Measurements from ENCODE around the gene CERK. TPM values are rescaled to one million over a fixed set of nuclear protein-coding genes. Genes with fewer than 3 reads are reported as not detected.
A peak's percentile ranks its signal among the peaks of the same experiment; 100 is the strongest.
"Not testable (repeated sequence)": the region's sequence is repeated elsewhere in the genome, so short reads cannot be mapped to it uniquely, and the experiment has no call there.

CERK gene
- polyA plus RNA-seq, 6 donors from 2014 or later, result 7.6 to 31.2 (median 19.2) TPM

GRCh38 chr22:46741974-46742519 is 4.0 kb upstream of the CERK start:
- Mint-ChIP-seq H3K27me3 (peaks cover 0 to 5% (median 0%) of the 10 kb centered on the region in 3 donors), H3K36me3 (no peaks in the 10 kb centered on the region), H3K9me3 (peaks cover 0 to 4% (median 0%) of the 10 kb centered on the region in 7 donors), H3K4me3 (peak overlapping the region in 1 of 8 donors; percentile 75), H3K4me1 (peaks cover 7 to 16% (median 12%) of the 10 kb centered on the region in 3 donors), H3K27ac (no peak overlapping the region)
- no peak for DNase-seq
- no peak for ATAC-seq (ENCODE audit: low read depth in 2 of 2)

GRCh38 chr22:46740910-46741780 is 3.1 kb upstream of the CERK start:
- no peak for DNase-seq
- no peak for ATAC-seq (ENCODE audit: low read depth in 2 of 2)
- Mint-ChIP-seq H3K36me3 (no peaks in the 10 kb centered on the region), H3K4me1 (peaks cover 16 to 21% (median 20%) of the 10 kb centered on the region in 3 donors), H3K27ac (peak overlapping the region in 2 of 6 donors; percentile 32 to 84), H3K4me3 (peak overlapping the region in 1 of 8 donors; percentile 75), H3K9me3 (peaks cover 0 to 4% (median 0%) of the 10 kb centered on the region in 7 donors), H3K27me3 (peaks cover 0 to 5% (median 0%) of the 10 kb centered on the region in 3 donors)

GRCh38 chr22:46739094-46739870 is 1.2 kb upstream of the CERK start:
- H3K4me1 Mint-ChIP-seq, result peaks cover 29 to 36% (median 35%) of the 10 kb centered on the region in 3 donors
- no peaks in the 10 kb centered on the region for H3K36me3 Mint-ChIP-seq
- H3K27ac Mint-ChIP-seq, result peak overlapping the region in 2 of 6 donors; percentile 38 to 79
- H3K9me3 Mint-ChIP-seq, result peaks cover 0 to 4% (median 0%) of the 10 kb centered on the region in 7 donors
- ATAC-seq (ENCODE audit: low read depth in 2 of 2) (peak in 1 of 2 donors; percentile 60), DNase-seq (peak; percentile 74)
- H3K27me3 Mint-ChIP-seq, result peaks cover 0 to 5% (median 0%) of the 10 kb centered on the region in 3 donors
- H3K4me3 Mint-ChIP-seq, result peak overlapping the region; percentile 76 to 93 (median 88)

- H3K9me3 Mint-ChIP-seq, result peaks cover 0 to 4% (median 0%) of the 10 kb centered on the region in 7 donors
- H3K4me3 Mint-ChIP-seq, result peak overlapping the region; percentile 76 to 93 (median 88)
- no peaks in the 10 kb centered on the region for H3K36me3 Mint-ChIP-seq
- H3K27ac Mint-ChIP-seq, result peak overlapping the region in 2 of 6 donors; percentile 79 to 86
- no peak for DNase-seq
- H3K27me3 Mint-ChIP-seq, result peaks cover 0 to 5% (median 0%) of the 10 kb centered on the region in 3 donors
- ATAC-seq (ENCODE audit: low read depth in 2 of 2), result no peak
- peaks cover 33 to 39% (median 36%) of the 10 kb centered on the region in 3 donors for H3K4me1 Mint-ChIP-seq
Measured at GRCh38 chr22:46738647-46739093, 618 bp upstream of the CERK start.

- H3K4me1 Mint-ChIP-seq, result peaks cover 33 to 39% (median 36%) of the 10 kb centered on the region in 3 donors
Measured at GRCh38 chr22:46737105-46737975, 712 bp downstream of the CERK start.

GRCh38 chr22:46736705-46737104 is 1.3 kb downstream of the CERK start:
- H3K27ac Mint-ChIP-seq, result peak overlapping the region in 4 of 6 donors; percentile 81 to 99 (median 94)
- DNase-seq (no peak), ATAC-seq (ENCODE audit: low read depth in 2 of 2) (no peak)
- peaks cover 0 to 5% (median 0%) of the 10 kb centered on the region in 3 donors for H3K27me3 Mint-ChIP-seq
- H3K9me3 Mint-ChIP-seq, result no peaks in the 10 kb centered on the region
- H3K36me3 Mint-ChIP-seq, result peaks cover 0 to 2% of the 10 kb centered on the region in 2 donors
- H3K4me3 Mint-ChIP-seq, result peak overlapping the region; percentile 82 to 100 (median 96)
- peaks cover 34 to 40% (median 40%) of the 10 kb centered on the region in 3 donors for H3K4me1 Mint-ChIP-seq

More at GRCh38 chr22:46737105-46737975, 712 bp downstream of the CERK start:
- Mint-ChIP-seq H3K36me3 (no peaks in the 10 kb centered on the region), H3K27ac (peak overlapping the region; percentile 92 to 99 (median 98)), H3K9me3 (no peaks in the 10 kb centered on the region), H3K27me3 (peaks cover 0 to 5% (median 0%) of the 10 kb centered on the region in 3 donors), H3K4me3 (peak overlapping the region; percentile 82 to 100 (median 96))
- peak; percentile 23 to 38 for ATAC-seq (ENCODE audit: low read depth in 2 of 2)
- peak; percentile 59 for DNase-seq

GRCh38 chr22:46735747-46736608 is 2.1 kb downstream of the CERK start:
- peak overlapping the region; percentile 82 to 100 (median 96) for H3K4me3 Mint-ChIP-seq
- H3K27ac Mint-ChIP-seq, result peak overlapping the region in 5 of 6 donors; percentile 92 to 98 (median 97)
- H3K4me1 Mint-ChIP-seq, result peaks cover 39 to 47% (median 43%) of the 10 kb centered on the region in 3 donors
- H3K9me3 Mint-ChIP-seq, result no peaks in the 10 kb centered on the region
- ATAC-seq (ENCODE audit: low read depth in 2 of 2) (no peak), DNase-seq (no peak)
- peaks cover 0 to 7% of the 10 kb centered on the region in 2 donors for H3K36me3 Mint-ChIP-seq
- no peaks in the 10 kb centered on the region for H3K27me3 Mint-ChIP-seq

GRCh38 chr22:46734830-46735453 is 3.1 kb downstream of the CERK start:
- peak; percentile 75 to 85 for ATAC-seq (ENCODE audit: low read depth in 2 of 2)
- H3K9me3 Mint-ChIP-seq, result no peaks in the 10 kb centered on the region

GRCh38 chr22:46734213-46734722 is 3.8 kb downstream of the CERK start:
- H3K9me3 Mint-ChIP-seq; ATAC-seq (ENCODE audit: low read depth in 2 of 2); DNase-seq; H3K27me3 Mint-ChIP-seq; H3K36me3 Mint-ChIP-seq: not testable (repeated sequence)
- peaks cover 34 to 56% (median 54%) of the 10 kb centered on the region in 3 donors for H3K4me1 Mint-ChIP-seq
- peak overlapping the region; percentile 30 to 98 (median 96) for H3K27ac Mint-ChIP-seq
- peak overlapping the region; percentile 79 to 100 (median 94) for H3K4me3 Mint-ChIP-seq

More at GRCh38 chr22:46734830-46735453, 3.1 kb downstream of the CERK start:
- DNase-seq, result peak; percentile 87
- Mint-ChIP-seq H3K4me1 (peaks cover 35 to 54% (median 51%) of the 10 kb centered on the region in 3 donors), H3K27ac (peak overlapping the region; percentile 88 to 98 (median 96)), H3K4me3 (peak overlapping the region; percentile 79 to 100 (median 94)), H3K27me3 (no peaks in the 10 kb centered on the region), H3K36me3 (peaks cover 0 to 7% of the 10 kb centered on the region in 2 donors)

GRCh38 chr22:46732513-46732912 is 5.5 kb downstream of the CERK start:
- DNase-seq, result no peak
- Mint-ChIP-seq H3K36me3 (peaks cover 0 to 7% of the 10 kb centered on the region in 2 donors), H3K27me3 (no peaks in the 10 kb centered on the region), H3K4me3 (no peak overlapping the region), H3K9me3 (no peaks in the 10 kb centered on the region), H3K27ac (peak overlapping the region in 1 of 6 donors; percentile 28), H3K4me1 (peaks cover 31 to 56% (median 53%) of the 10 kb centered on the region in 3 donors)
- ATAC-seq (ENCODE audit: low read depth in 2 of 2), result no peak

GRCh38 chr22:46732041-46732379 is 6.0 kb downstream of the CERK start:
- H3K36me3 Mint-ChIP-seq, result peaks cover 0 to 7% of the 10 kb centered on the region in 2 donors
- ATAC-seq (ENCODE audit: low read depth in 2 of 2), result no peak

More at GRCh38 chr22:46732041-46732379, 6.0 kb downstream of the CERK start:
- no peak for DNase-seq
- Mint-ChIP-seq H3K4me3 (no peak overlapping the region), H3K27me3 (no peaks in the 10 kb centered on the region), H3K4me1 (peaks cover 27 to 53% (median 53%) of the 10 kb centered on the region in 3 donors), H3K9me3 (no peaks in the 10 kb centered on the region), H3K27ac (no peak overlapping the region)
